ENCODE results near the gene NUDT14. TPM values are rescaled to one million over a fixed set of nuclear protein-coding genes. Genes with fewer than 3 reads are reported as not detected.

NUDT14 gene
- total RNA-seq, 1 donor from 2014 or later: 87.4 TPM

DNA sequence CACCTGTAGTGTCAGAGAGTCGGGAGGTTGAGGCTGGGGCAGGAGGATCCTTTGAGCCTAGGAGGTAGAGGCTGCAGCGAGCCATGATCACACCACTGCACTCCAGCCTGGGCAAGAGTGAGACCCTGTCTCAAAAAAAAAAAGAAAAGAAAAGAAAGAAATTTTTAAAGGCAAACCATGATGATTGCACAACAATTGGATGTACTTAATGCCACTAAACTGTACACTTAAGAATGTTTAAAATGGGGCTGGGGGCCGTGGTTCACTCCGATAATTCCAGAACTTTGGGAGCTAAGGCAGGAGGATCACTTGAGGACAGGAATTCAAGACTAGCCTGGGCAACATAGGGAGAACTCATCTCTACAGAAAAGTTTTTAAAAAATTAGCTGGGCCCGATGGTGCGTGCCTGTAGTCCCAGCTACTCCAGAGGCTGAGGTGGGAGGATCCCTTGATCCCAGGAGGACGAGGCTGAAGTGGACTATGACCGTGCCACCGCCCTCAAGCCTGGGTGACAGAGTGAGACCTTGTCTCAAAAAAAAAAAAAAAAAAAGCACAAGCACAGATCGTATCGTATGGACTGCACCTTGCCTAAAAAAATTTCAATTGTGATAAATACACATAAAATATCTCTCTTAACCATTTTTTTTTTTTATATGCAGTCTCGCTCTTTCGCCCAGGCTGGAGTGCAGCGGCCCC is 45.3 kb downstream of the NUDT14 start:
- TF ChIP-seq, protein P1, sequence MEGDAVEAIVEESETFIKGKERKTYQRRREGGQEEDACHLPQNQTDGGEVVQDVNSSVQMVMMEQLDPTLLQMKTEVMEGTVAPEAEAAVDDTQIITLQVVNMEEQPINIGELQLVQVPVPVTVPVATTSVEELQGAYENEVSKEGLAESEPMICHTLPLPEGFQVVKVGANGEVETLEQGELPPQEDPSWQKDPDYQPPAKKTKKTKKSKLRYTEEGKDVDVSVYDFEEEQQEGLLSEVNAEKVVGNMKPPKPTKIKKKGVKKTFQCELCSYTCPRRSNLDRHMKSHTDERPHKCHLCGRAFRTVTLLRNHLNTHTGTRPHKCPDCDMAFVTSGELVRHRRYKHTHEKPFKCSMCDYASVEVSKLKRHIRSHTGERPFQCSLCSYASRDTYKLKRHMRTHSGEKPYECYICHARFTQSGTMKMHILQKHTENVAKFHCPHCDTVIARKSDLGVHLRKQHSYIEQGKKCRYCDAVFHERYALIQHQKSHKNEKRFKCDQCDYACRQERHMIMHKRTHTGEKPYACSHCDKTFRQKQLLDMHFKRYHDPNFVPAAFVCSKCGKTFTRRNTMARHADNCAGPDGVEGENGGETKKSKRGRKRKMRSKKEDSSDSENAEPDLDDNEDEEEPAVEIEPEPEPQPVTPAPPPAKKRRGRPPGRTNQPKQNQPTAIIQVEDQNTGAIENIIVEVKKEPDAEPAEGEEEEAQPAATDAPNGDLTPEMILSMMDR (IDR thresholded peaks at IDR 0.05; ENCODE audit: insufficient read depth, low read length, poor library complexity, severe bottlenecking): no peak
- Histone ChIP-seq H3K4me3 (ENCODE audit: low read depth, low read length) (no peak overlapping the region), H3K36me3 (ENCODE audit: control insufficient read depth, insufficient read depth, low read length) (no peaks in the 10 kb centered on the region), H3K27me3 (ENCODE audit: control insufficient read depth, insufficient read depth, low read length) (peaks cover 2% of the 10 kb centered on the region)
- no peak for DNase-seq (ENCODE audit: low read depth)

DNA sequence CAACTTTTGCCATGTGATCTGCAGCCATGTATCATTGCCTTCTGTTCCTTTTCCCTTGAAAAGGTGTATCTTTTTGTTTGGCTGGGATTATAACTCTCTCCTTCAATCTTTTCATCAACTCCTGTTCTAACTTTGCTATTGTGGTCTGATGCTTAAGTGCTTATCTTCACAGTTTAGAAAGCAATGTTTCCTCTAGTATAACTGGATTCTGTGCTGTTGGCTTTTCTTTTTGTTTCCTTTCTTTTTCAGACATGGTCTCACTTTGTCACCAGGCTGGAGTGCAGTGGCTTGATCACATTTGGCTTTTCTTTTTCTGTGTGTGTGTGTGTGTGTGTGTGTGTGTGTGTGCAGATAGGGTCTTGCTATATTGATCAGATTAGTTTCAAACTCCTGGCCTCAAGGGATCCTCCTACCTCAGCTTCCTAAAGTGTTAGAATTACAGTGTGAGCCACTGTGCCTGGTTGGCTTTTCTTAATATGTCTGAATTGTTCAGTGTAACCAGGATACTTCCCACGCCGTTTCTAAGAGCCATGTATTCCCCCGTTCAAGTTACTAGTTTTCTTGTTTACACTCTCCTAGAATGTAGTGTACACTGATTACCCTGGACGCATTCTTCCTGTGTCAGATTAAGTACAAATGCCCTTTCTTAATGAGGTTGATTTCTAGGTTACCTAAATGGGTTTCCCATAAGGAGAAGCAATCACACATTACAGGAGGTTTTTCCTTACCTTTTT is 48.0 kb downstream of the NUDT14 start:
- Histone ChIP-seq H3K27me3 (ENCODE audit: control insufficient read depth, insufficient read depth, low read length) (peaks cover 2% of the 10 kb centered on the region), H3K36me3 (ENCODE audit: control insufficient read depth, insufficient read depth, low read length) (no peaks in the 10 kb centered on the region), H3K4me3 (ENCODE audit: low read depth, low read length) (no peak overlapping the region)
- no peak for DNase-seq (ENCODE audit: low read depth)
- TF ChIP-seq, protein P1 (IDR thresholded peaks at IDR 0.05; ENCODE audit: insufficient read depth, low read length, poor library complexity, severe bottlenecking): no peak

DNA sequence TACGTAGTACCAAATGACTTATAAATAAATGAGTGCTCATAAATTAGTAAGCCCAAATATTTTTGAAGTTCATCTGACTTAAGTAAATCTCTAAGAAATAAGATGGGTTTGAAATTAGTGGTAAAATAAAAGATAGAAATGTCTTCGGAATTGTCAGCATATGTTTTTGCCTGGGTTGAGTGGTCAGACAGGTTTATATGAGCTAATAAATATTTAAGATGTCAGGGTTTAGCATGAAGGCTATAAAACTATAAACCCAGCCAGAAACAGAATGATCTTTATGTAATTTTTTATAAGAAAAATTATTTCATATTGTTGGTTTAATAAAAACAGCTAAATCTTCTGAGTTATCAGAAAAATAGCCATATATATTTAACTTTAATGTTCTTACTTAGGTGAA is 49.9 kb downstream of the NUDT14 start:
- TF ChIP-seq, protein P1 (IDR thresholded peaks at IDR 0.05; ENCODE audit: insufficient read depth, low read length, poor library complexity, severe bottlenecking): no peak
- DNase-seq (ENCODE audit: low read depth): no peak
- H3K36me3 ChIP-seq (ENCODE audit: control insufficient read depth, insufficient read depth, low read length): no peaks in the 10 kb centered on the region
- no peak overlapping the region for H3K4me3 ChIP-seq (ENCODE audit: low read depth, low read length)
- H3K27me3 ChIP-seq (ENCODE audit: control insufficient read depth, insufficient read depth, low read length): peaks cover 4% of the 10 kb centered on the region

DNA sequence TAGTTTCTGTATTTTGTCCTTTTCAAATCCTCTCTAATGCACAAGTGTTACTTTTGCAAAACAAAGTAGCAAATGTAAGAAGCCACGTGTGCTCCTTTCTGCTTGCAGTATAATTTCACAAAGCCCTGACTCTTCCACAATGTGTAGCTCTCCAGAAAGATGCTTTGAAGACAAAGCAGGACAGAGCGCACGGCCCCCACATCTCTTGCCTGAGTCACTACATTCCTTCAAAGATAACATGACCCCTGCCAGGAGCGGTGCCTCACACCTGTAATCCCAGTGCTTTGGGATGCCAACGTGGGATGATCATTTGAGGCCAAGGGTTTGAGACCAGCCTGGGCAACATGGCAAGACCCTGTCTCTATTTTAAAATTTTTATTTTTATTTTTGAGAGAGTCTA is 53.1 kb downstream of the NUDT14 start:
- peaks cover 19% of the 10 kb centered on the region for H3K27me3 ChIP-seq (ENCODE audit: control insufficient read depth, insufficient read depth, low read length)
- no peak overlapping the region for H3K4me3 ChIP-seq (ENCODE audit: low read depth, low read length)
- no peaks in the 10 kb centered on the region for H3K36me3 ChIP-seq (ENCODE audit: control insufficient read depth, insufficient read depth, low read length)
- TF ChIP-seq, protein P1 (IDR thresholded peaks at IDR 0.05; ENCODE audit: insufficient read depth, low read length, poor library complexity, severe bottlenecking): no peak
- DNase-seq (ENCODE audit: low read depth): no peak

DNA sequence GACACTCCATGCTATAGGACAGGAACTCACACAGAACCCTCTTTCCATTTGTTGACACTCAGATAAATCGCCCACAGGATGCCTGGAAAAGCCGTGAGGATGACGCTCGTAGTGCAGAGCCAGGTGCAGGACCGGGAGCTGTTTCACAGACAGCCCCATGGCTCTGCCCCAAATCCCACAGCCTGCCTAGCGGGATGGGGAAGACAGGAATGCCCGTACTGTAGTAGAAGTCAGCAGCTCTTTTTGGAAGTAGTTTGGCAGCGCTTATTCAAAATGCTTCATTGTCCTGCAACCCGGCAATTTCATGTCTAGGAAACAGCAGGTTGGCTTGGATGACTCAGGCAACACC is 54.2 kb downstream of the NUDT14 start:
- no peaks in the 10 kb centered on the region for H3K36me3 ChIP-seq (ENCODE audit: control insufficient read depth, insufficient read depth, low read length)
- H3K27me3 ChIP-seq (ENCODE audit: control insufficient read depth, insufficient read depth, low read length): peaks cover 19% of the 10 kb centered on the region
- no peak for DNase-seq (ENCODE audit: low read depth)
- TF ChIP-seq, protein P1 (IDR thresholded peaks at IDR 0.05; ENCODE audit: insufficient read depth, low read length, poor library complexity, severe bottlenecking): no peak
- no peak overlapping the region for H3K4me3 ChIP-seq (ENCODE audit: low read depth, low read length)

Data from kidney epithelial cell (primary cell).